HepG2 (cell line): Measurements from ENCODE around the gene HSCB. TPM values are rescaled to one million over a fixed set of nuclear protein-coding genes. Genes with fewer than 3 reads are reported as not detected.

Source experiments
- FOXP1 ChIP-seq, 2 experiments: fragments of 450-650 bp in 1 of 2; IDR thresholded peaks; 2 replicates each; pipeline ENCODE4 v1.6.1; 2017 to 2018; ENCODE audit warnings: antibody characterized with exemption in 1 of 2
- GABPB1 ChIP-seq: IDR thresholded peaks from 2 replicates; pipeline ENCODE4 v1.6.1; 2016; ENCODE audit warnings: mild to moderate bottlenecking, missing genetic modification reagents, moderate library complexity, missing compliant biosample characterization
- HHEX ChIP-seq: IDR thresholded peaks from 2 replicates; pipeline ENCODE4 v1.6.1; 2016; ENCODE audit warnings: control low read depth
- HOXD1 ChIP-seq: sonication (generic); formaldehyde crosslinking; IDR thresholded peaks from 2 replicates; pipeline ENCODE4 v1.5.0; 2020; ENCODE audit warnings: missing genetic modification reagents
- IKZF4 ChIP-seq: sonication (generic); formaldehyde crosslinking; IDR thresholded peaks from 2 replicates; pipeline ENCODE4 v1.5.1; 2020; ENCODE audit warnings: borderline replicate concordance, mild to moderate bottlenecking, low read depth, missing genetic modification reagents; ENCODE audit errors: not compliant biosample characterization
- MATR3 ChIP-seq: sonication (generic); formaldehyde crosslinking; IDR thresholded peaks from 2 replicates; pipeline ENCODE4 v1.4.0; 2020; ENCODE audit warnings: missing genetic modification reagents
- MED1 ChIP-seq: sonication (generic); formaldehyde crosslinking; IDR thresholded peaks from 2 replicates; pipeline ENCODE4 v1.4.0; 2020; ENCODE audit warnings: missing genetic modification reagents
- MLLT10 ChIP-seq: sonication (generic); formaldehyde crosslinking; IDR thresholded peaks from 2 replicates; pipeline ENCODE4 v1.4.0; 2020; ENCODE audit warnings: missing genetic modification reagents
- NR2F6 ChIP-seq, 2 experiments: IDR thresholded peaks; 2 replicates each; pipeline ENCODE4 v1.6.1; 2016; ENCODE audit warnings: antibody characterized with exemption in 1 of 2, mild to moderate bottlenecking in 1 of 2
- PHF8 ChIP-seq: sonication (generic); formaldehyde crosslinking; IDR thresholded peaks from 2 replicates; pipeline ENCODE4 v1.5.0; 2020; ENCODE audit warnings: missing genetic modification reagents
- PITX1 ChIP-seq: sonication (generic); formaldehyde crosslinking; IDR thresholded peaks from 2 replicates; pipeline ENCODE4 v1.5.1; 2020; ENCODE audit warnings: mild to moderate bottlenecking, missing genetic modification reagents
- POLR2A ChIP-seq, 2 experiments: IDR thresholded peaks; 2 replicates each; pipeline ENCODE4 v1.6.1; 2011; ENCODE audit warnings: low read depth in 2 of 2, low read length in 2 of 2, mild to moderate bottlenecking in 1 of 2, moderate library complexity in 1 of 2; ENCODE audit not compliant: insufficient read depth in 1 of 2
- RORA ChIP-seq: sonication (generic); formaldehyde crosslinking; IDR thresholded peaks from 2 replicates; pipeline ENCODE4 v1.5.0; 2020; ENCODE audit warnings: mild to moderate bottlenecking, missing genetic modification reagents, moderate library complexity
- ZBTB20 ChIP-seq: sonication (generic); formaldehyde crosslinking; IDR thresholded peaks from 2 replicates; pipeline ENCODE4 v1.8.1; 2023; ENCODE audit warnings: missing genetic modification reagents, low read depth, mild to moderate bottlenecking, borderline replicate concordance
- ZBTB3 ChIP-seq: sonication (generic); formaldehyde crosslinking; IDR thresholded peaks from 2 replicates; pipeline ENCODE4 v1.4.0; 2020; ENCODE audit warnings: low read depth, mild to moderate bottlenecking, moderate library complexity, missing genetic modification reagents, borderline replicate concordance
- ZBTB42 ChIP-seq: sonication (generic); formaldehyde crosslinking; IDR thresholded peaks from 2 replicates; pipeline ENCODE4 v1.5.0; 2020; ENCODE audit warnings: mild to moderate bottlenecking, missing genetic modification reagents
- ZEB1 ChIP-seq: IDR thresholded peaks from 2 replicates; pipeline ENCODE4 v1.6.1; 2012; ENCODE audit warnings: mild to moderate bottlenecking, low read depth, inconsistent platforms; ENCODE audit not compliant: insufficient replicate concordance
- ZFP36L2 ChIP-seq: sonication (generic); formaldehyde crosslinking; IDR thresholded peaks from 2 replicates; pipeline ENCODE4 v1.4.0; 2020; ENCODE audit warnings: missing genetic modification reagents
- ZFP90 ChIP-seq: sonication (generic); formaldehyde crosslinking; IDR thresholded peaks from 2 replicates; pipeline ENCODE4 v1.8.0; 2022; ENCODE audit warnings: missing genetic modification reagents, mild to moderate bottlenecking, inconsistent platforms, borderline replicate concordance
- ZNF30 ChIP-seq: sonication (generic); formaldehyde crosslinking; IDR thresholded peaks from 2 replicates; pipeline ENCODE4 v1.5.0; 2020; ENCODE audit warnings: mild to moderate bottlenecking, missing genetic modification reagents
- ZNF335 ChIP-seq: sonication (generic); formaldehyde crosslinking; IDR thresholded peaks from 2 replicates; pipeline ENCODE4 v1.4.0; 2020; ENCODE audit warnings: missing genetic modification reagents
- ZNF597 ChIP-seq: sonication (generic); formaldehyde crosslinking; IDR thresholded peaks from 2 replicates; pipeline ENCODE4 v1.5.0; 2020; ENCODE audit warnings: missing genetic modification reagents
- ZNF652 ChIP-seq: IDR thresholded peaks from 2 replicates; pipeline ENCODE4 v1.6.1; 2016; ENCODE audit warnings: low read depth, borderline replicate concordance
- ZNF766 ChIP-seq: sonication (generic); formaldehyde crosslinking; IDR thresholded peaks from 2 replicates; pipeline ENCODE4 v1.5.0; 2020; ENCODE audit warnings: missing genetic modification reagents, borderline replicate concordance
- ZNF776 ChIP-seq: sonication (generic); formaldehyde crosslinking; IDR thresholded peaks from 2 replicates; pipeline ENCODE4 v1.4.0; 2020; ENCODE audit warnings: mild to moderate bottlenecking, missing genetic modification reagents
- polyA plus RNA-seq, 8 experiments: library from polyadenylated mRNA; depleted of rRNA in 3 of 8; stranded (reverse) in 7 of 8; unstranded in 1 of 8; fragments of >200 nt; fragmentation: Illumina TruSeq in 4 of 8; extraction: Trizol in 4 of 8; gene quantifications; 2 replicates each; pipeline versions ENCODE4 v1.2.1 to v1.2.3, GENCODE V29; 2011 to 2016; ENCODE audit warnings: low read depth in 4 of 8, missing spikeins in 1 of 8, mixed read lengths in 1 of 8; ENCODE audit not compliant: insufficient read depth in 1 of 8
- total RNA-seq, 5 experiments: library from RNA; depleted of rRNA; stranded (reverse); fragments of >200 nt; fragmentation: Illumina TruSeq; extraction: Trizol; gene quantifications; 2 replicates each; pipeline ENCODE4 v1.2.3, GENCODE V29; 2016; ENCODE audit warnings: low read depth in 1 of 5
- TF ChIP-seq, protein P1 (sequence below): sonication (generic); formaldehyde crosslinking; conservative IDR thresholded peaks from 2 replicates; pipeline ENCODE4 v1.4.0; 2020; ENCODE audit warnings: mild to moderate bottlenecking, missing genetic modification reagents, moderate library complexity
- TF ChIP-seq, protein P2 (sequence below): sonication (generic); formaldehyde crosslinking; IDR thresholded peaks from 2 replicates; pipeline ENCODE4 v1.8.1; 2023; ENCODE audit warnings: mild to moderate bottlenecking, moderate library complexity, missing genetic modification reagents

Gene HSCB
- total and polyA plus RNA-seq, 2 of the 13 experiments (the other 11 are each of a cell fraction or from before 2014, with no cell fraction given): 15.4 to 20.9 TPM

DNA sequence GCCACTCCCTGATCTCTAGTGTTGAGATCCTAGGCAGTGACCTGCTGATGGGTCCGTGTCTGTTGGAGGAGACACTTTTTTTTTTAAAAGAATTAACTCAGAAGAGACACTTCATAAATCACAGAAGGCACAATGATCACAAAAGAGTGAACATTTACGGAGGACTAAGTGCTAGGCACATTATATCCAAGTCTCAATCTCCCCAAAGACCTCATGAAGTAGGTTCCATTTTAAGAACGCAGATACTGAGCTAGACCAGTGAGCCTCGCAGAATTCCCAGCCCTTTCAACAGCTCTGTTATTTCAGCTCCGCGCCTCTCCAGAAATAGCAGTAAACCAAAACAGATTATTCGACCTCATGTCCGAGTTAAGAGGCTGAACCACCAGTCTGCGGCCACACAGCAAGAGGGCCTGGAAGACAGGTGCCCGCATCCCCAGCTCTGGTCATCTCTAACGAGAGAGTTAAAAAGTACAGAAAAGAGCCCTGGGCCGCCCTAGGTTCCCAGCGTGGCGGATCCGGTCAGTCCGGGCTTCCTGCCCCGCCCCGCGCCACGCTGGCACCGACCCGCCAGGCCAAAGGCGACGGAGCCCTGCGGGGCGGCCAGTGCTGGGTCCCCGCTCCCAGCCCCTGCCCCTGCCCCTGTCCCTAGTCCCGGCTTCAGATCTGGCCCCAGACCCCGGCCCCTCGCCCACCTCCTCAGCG, 57.9 kb downstream of the HSCB start (continued):
- TF ChIP-seq HOXD1 (CRISPR knock-in tag) (no peak), ZNF766 (CRISPR knock-in tag) (no peak), ZBTB3 (CRISPR knock-in tag) (0 out of 2 replicates have a peak, but pooled peaks have one; percentile 3), MATR3 (CRISPR knock-in tag) (no peak), GABPB1 (CRISPR knock-in tag) (no peak), ZEB1 (no peak), NR2F6 (IDR thresholded peaks at IDR 0.05) (no peak), NR2F6 (CRISPR knock-in tag; IDR thresholded peaks at IDR 0.05) (no peak), FOXP1 (IDR thresholded peaks at IDR 0.05) (no peak), FOXP1 (CRISPR knock-in tag; IDR thresholded peaks at IDR 0.05) (no peak), RORA (no peak), MED1 (CRISPR knock-in tag) (no peak), PHF8 (CRISPR knock-in tag) (no peak), ZNF776 (CRISPR knock-in tag) (no peak), ZNF597 (CRISPR knock-in tag) (no peak), ZNF652 (CRISPR knock-in tag) (no peak), ZBTB20 (CRISPR knock-in tag) (no peak), PITX1 (CRISPR knock-in tag) (no peak), IKZF4 (no peak), ZNF30 (CRISPR knock-in tag) (0 out of 2 replicates have a peak, but pooled peaks have one; percentile 31), ZBTB42 (no peak), ZFP36L2 (CRISPR knock-in tag) (no peak), HHEX (CRISPR knock-in tag) (no peak), MLLT10 (0 out of 2 replicates have a peak, but pooled peaks have one; percentile 81), POLR2A (IDR thresholded peaks at IDR 0.05; ENCODE audit: insufficient read depth in 1 of 2, low read depth in 2 of 2, low read length in 2 of 2) (peak; percentile 15 to 71; a peak in 2 of 4 replicates), ZNF335 (CRISPR knock-in tag) (no peak), ZFP90 (CRISPR knock-in tag) (no peak)
- TF ChIP-seq, protein P1, sequence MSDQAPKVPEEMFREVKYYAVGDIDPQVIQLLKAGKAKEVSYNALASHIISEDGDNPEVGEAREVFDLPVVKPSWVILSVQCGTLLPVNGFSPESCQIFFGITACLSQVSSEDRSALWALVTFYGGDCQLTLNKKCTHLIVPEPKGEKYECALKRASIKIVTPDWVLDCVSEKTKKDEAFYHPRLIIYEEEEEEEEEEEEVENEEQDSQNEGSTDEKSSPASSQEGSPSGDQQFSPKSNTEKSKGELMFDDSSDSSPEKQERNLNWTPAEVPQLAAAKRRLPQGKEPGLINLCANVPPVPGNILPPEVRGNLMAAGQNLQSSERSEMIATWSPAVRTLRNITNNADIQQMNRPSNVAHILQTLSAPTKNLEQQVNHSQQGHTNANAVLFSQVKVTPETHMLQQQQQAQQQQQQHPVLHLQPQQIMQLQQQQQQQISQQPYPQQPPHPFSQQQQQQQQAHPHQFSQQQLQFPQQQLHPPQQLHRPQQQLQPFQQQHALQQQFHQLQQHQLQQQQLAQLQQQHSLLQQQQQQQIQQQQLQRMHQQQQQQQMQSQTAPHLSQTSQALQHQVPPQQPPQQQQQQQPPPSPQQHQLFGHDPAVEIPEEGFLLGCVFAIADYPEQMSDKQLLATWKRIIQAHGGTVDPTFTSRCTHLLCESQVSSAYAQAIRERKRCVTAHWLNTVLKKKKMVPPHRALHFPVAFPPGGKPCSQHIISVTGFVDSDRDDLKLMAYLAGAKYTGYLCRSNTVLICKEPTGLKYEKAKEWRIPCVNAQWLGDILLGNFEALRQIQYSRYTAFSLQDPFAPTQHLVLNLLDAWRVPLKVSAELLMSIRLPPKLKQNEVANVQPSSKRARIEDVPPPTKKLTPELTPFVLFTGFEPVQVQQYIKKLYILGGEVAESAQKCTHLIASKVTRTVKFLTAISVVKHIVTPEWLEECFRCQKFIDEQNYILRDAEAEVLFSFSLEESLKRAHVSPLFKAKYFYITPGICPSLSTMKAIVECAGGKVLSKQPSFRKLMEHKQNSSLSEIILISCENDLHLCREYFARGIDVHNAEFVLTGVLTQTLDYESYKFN (CRISPR knock-in tag): no peak
- TF ChIP-seq, protein P2, sequence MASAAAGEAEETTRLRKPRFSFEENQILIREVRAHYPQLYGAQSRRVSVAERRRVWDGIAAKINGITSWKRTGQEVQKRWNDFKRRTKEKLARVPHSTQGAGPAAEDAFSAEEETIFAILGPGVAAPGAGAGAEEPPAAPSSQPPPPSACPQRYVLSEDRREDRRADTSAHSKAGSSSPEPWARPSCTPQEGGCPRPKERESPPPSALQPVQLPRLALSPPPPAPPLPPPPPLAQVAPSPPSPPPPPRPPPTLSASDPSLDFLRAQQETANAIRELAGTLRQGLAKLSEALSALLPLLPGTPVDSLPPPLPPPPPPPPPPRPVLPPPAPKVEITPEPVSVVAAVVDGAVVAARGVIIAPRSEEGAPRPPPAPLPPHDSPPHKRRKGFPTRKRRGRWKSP (CRISPR knock-in tag): no peak
